Keratinocyte (primary cell): ENCODE results near the gene CAPN15. TPM values are rescaled to one million over a fixed set of nuclear protein-coding genes. Genes with fewer than 3 reads are reported as not detected.

Experiments used
- DNase-seq: peaks from one replicate; pipeline ENCODE4 v3.0.0-alpha.2; 2011; ENCODE audit warnings: low read depth, missing footprints, low spot score
- FAIRE-seq: peaks from 2 replicates; lab custom pipeline; 2011; peaks lifted over from hg19 to GRCh38; lab: Jason Lieb, UNC
- H2AFZ ChIP-seq: 2 replicates; pipeline ENCODE4 v1.6.0; 2012; ENCODE audit warnings: low read length, control low read depth, inconsistent platforms; ENCODE audit not compliant: control insufficient read depth
- H3K27ac ChIP-seq: 2 replicates; pipeline ENCODE4 v1.5.1; 2011; ENCODE audit warnings: low read length; ENCODE audit not compliant: control insufficient read depth, insufficient read depth
- H3K27me3 ChIP-seq: 3 replicates; pipeline ENCODE4 v1.6.0; 2011; ENCODE audit warnings: low read length; ENCODE audit not compliant: control insufficient read depth, insufficient read depth; ENCODE audit errors: extremely low read depth
- H3K36me3 ChIP-seq, 2 experiments: 2 replicates in 1 of 2; 3 replicates in 1 of 2; pipeline ENCODE4 v1.5.1; 2011; ENCODE audit warnings: low read length in 2 of 2, mild to moderate bottlenecking in 1 of 2; ENCODE audit not compliant: control insufficient read depth in 2 of 2, insufficient read depth in 2 of 2; ENCODE audit errors: extremely low read depth in 1 of 2
- H3K4me1 ChIP-seq: 3 replicates; pipeline ENCODE4 v1.5.1; 2011; ENCODE audit warnings: low read length; ENCODE audit not compliant: control insufficient read depth, insufficient read depth; ENCODE audit errors: extremely low read depth
- H3K4me2 ChIP-seq: 3 replicates; pipeline ENCODE4 v1.6.0; 2011; ENCODE audit warnings: low read depth, low read length; ENCODE audit not compliant: control insufficient read depth, insufficient read depth; ENCODE audit errors: extremely low read depth
- H3K4me3 ChIP-seq, 3 experiments: fragments of 200-600 bp in 1 of 3; sonication (generic) in 1 of 3; 2 replicates in 2 of 3; 3 replicates in 1 of 3; pipeline ENCODE4 v1.5.1; 2011 to 2016; ENCODE audit warnings: low read length in 3 of 3, mild to moderate bottlenecking in 3 of 3, control low read depth in 2 of 3, inconsistent platforms in 1 of 3, low read depth in 1 of 3, mixed read lengths in 1 of 3, mixed run types in 1 of 3, moderate library complexity in 1 of 3; ENCODE audit not compliant: control insufficient read depth in 2 of 3, insufficient read depth in 2 of 3; ENCODE audit errors: extremely low read depth in 1 of 3
- H3K79me2 ChIP-seq: 2 replicates; pipeline ENCODE4 v1.6.0; 2012; ENCODE audit warnings: low read length; ENCODE audit not compliant: control insufficient read depth, insufficient read depth
- H3K9ac ChIP-seq: 3 replicates; pipeline ENCODE4 v1.6.0; 2011; ENCODE audit warnings: low read length; ENCODE audit not compliant: control insufficient read depth, insufficient read depth; ENCODE audit errors: extremely low read depth
- H3K9me1 ChIP-seq: 3 replicates; pipeline ENCODE4 v1.6.0; 2011; ENCODE audit warnings: low read length; ENCODE audit not compliant: control insufficient read depth, insufficient read depth; ENCODE audit errors: extremely low read depth
- H3K9me3 ChIP-seq: 2 replicates; pipeline ENCODE4 v1.5.1; 2012; ENCODE audit warnings: low read depth, low read length; ENCODE audit not compliant: control insufficient read depth
- H4K20me1 ChIP-seq: 3 replicates; pipeline ENCODE4 v1.6.0; 2011; ENCODE audit warnings: low read length; ENCODE audit not compliant: control insufficient read depth, insufficient read depth; ENCODE audit errors: extremely low read depth
- EZH2 ChIP-seq: IDR thresholded peaks from one replicate; pipeline ENCODE4 v1.6.1; 2012; ENCODE audit warnings: inconsistent platforms, mild to moderate bottlenecking, low read length, moderate library complexity
- dilution Hi-C: fragments of 300-500 bp; cut with MboI; formaldehyde crosslinking; loops from one replicate; pipeline ENCODE4 v1.7.0; 2020; ENCODE audit warnings: low sequenced_read_pairs; ENCODE audit not compliant: extremely low pct_ligation_motif_present
- polyA plus RNA-seq, 5 experiments: library from polyadenylated mRNA; depleted of rRNA in 3 of 5; stranded (reverse) in 3 of 5; stranded (forward) in 1 of 5; unstranded in 1 of 5; fragments of >200 nt; gene quantifications; 1 replicate in 1 of 5; 2 replicates in 3 of 5; 3 replicates in 1 of 5; pipeline versions ENCODE4 v1.2.1 to v1.2.3, GENCODE V29; 2011 to 2012; ENCODE audit warnings: missing spikeins in 2 of 5, low read depth in 1 of 5, low replicate concordance in 1 of 5
- TF ChIP-seq, protein P1 (sequence below), 3 experiments: IDR thresholded peaks in 1 of 3; conservative IDR thresholded peaks in 1 of 3; optimal IDR thresholded peaks in 1 of 3; 2 replicates in 2 of 3; 3 replicates in 1 of 3; pipeline versions ENCODE3 to v1.5.1; 2011; ENCODE audit warnings: low read length in 3 of 3, mild to moderate bottlenecking in 3 of 3, moderate library complexity in 2 of 3, control low read depth in 1 of 3, inconsistent platforms in 1 of 3; ENCODE audit not compliant: insufficient read depth in 2 of 3; ENCODE audit errors: extremely low read depth in 1 of 3

Gene CAPN15
- polyA plus RNA-seq, 1 donor (not counting 4 experiments of a cell fraction or from before 2014, with no cell fraction given), result 7.9 TPM

DNA sequence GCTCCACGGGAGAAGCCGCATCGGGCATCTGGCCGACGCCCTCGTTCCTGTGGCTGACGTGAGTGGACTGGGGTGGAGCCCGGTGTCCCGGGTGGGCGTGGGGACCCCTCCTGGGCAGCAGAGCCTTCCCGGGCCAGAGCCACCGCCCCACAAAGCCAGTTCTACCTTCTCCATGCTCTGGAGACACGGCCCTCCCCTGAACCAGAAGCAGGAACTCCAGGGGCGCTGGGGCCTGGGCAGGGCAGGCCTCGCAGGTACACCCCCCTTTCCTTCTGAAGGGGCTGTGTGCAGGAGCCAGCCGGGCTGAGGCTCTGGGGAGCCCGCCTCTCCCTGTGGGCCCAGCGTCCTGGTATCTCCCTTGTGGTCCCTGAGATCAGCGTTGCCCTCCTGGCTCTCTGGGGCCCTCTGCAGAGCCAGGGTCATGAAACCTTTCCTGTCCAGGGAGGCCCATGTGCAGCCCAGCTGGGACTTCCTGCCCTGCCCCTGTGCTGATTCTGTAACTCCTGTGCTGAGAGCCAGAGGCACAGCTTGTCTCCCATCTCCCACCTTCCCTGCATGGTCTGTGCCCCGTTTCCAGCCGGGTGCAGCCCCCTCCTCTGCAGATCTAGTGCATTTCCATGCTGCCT is 48.8 kb downstream of the CAPN15 start:
- Histone ChIP-seq H3K79me2 (peaks cover 4% of the 10 kb centered on the region), H3K36me3 (peaks cover 9 to 15% of the 10 kb centered on the region in 2 experiments), H4K20me1 (no peaks in the 10 kb centered on the region), H3K9ac (no peak overlapping the region), H3K4me3 (no peak overlapping the region), H3K9me3 (no peaks in the 10 kb centered on the region), H3K9me1 (no peaks in the 10 kb centered on the region), H3K27me3 (no peaks in the 10 kb centered on the region), H3K4me1 (no peaks in the 10 kb centered on the region), H2AFZ (no peak overlapping the region), H3K4me2 (no peak overlapping the region), H3K27ac (no peak overlapping the region)
- dilution Hi-C loops, result no loop called here
- FAIRE-seq (no peak), DNase-seq (no peak)
- TF ChIP-seq EZH2, result no peak
- TF ChIP-seq, protein P1, sequence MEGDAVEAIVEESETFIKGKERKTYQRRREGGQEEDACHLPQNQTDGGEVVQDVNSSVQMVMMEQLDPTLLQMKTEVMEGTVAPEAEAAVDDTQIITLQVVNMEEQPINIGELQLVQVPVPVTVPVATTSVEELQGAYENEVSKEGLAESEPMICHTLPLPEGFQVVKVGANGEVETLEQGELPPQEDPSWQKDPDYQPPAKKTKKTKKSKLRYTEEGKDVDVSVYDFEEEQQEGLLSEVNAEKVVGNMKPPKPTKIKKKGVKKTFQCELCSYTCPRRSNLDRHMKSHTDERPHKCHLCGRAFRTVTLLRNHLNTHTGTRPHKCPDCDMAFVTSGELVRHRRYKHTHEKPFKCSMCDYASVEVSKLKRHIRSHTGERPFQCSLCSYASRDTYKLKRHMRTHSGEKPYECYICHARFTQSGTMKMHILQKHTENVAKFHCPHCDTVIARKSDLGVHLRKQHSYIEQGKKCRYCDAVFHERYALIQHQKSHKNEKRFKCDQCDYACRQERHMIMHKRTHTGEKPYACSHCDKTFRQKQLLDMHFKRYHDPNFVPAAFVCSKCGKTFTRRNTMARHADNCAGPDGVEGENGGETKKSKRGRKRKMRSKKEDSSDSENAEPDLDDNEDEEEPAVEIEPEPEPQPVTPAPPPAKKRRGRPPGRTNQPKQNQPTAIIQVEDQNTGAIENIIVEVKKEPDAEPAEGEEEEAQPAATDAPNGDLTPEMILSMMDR (optimal IDR thresholded peaks at IDR 0.05 in 1 of 3, IDR thresholded peaks at IDR 0.05 in 1 of 3, conservative IDR thresholded peaks at IDR 0.05 in 1 of 3; ENCODE audit: extremely low read depth in 1 of 3, insufficient read depth in 2 of 3, low read length in 3 of 3), result no peak

DNA sequence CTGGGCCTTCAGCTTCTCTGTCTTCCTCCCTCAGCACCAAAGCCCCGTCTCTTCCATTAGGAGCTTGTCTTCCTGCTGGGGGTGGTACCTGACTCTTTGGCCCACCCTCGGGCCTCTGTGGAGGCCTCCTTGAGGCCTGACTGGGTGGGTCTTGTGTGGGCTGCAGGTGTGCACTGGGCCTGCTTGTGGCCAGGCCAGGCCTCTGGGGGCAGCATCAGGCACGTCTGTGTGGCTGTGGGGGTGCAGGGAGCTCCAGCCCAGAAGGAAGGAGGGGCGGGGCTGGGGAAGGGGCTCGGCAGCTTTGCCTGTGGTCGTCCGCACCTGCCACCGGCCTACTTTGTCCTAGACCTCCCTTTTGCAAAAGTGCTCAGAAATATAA is 49.3 kb downstream of the CAPN15 start:
- H3K27ac ChIP-seq, result no peak overlapping the region
- H3K9me1 ChIP-seq, result no peaks in the 10 kb centered on the region
- dilution Hi-C loops, result no loop called here
- no peak overlapping the region for H3K4me2 ChIP-seq
- no peaks in the 10 kb centered on the region for H3K4me1 ChIP-seq
- TF ChIP-seq, protein P1 (optimal IDR thresholded peaks at IDR 0.05 in 1 of 3, IDR thresholded peaks at IDR 0.05 in 1 of 3, conservative IDR thresholded peaks at IDR 0.05 in 1 of 3; ENCODE audit: extremely low read depth in 1 of 3, insufficient read depth in 2 of 3, low read length in 3 of 3), result peak in 1 of 3 experiments; percentile 13
- TF ChIP-seq EZH2, result no peak
- H3K9ac ChIP-seq, result no peak overlapping the region
- DNase-seq (no peak), FAIRE-seq (no peak)
- no peaks in the 10 kb centered on the region for H4K20me1 ChIP-seq
- no peaks in the 10 kb centered on the region for H3K9me3 ChIP-seq
- H3K36me3 ChIP-seq, result peaks cover 9 to 12% of the 10 kb centered on the region in 2 experiments
- no peak overlapping the region for H3K4me3 ChIP-seq
- H3K27me3 ChIP-seq, result no peaks in the 10 kb centered on the region
- peaks cover 4% of the 10 kb centered on the region for H3K79me2 ChIP-seq
- no peak overlapping the region for H2AFZ ChIP-seq
